H1 (cell line): ENCODE data around the gene YIPF2. TPM values are rescaled to one million over a fixed set of nuclear protein-coding genes. Genes with fewer than 3 reads are reported as not detected.
"Not testable (repeated sequence)": the region's sequence is repeated elsewhere in the genome, so short reads cannot be mapped to it uniquely, and the experiment has no call there.

Experiments
- CTCF ChIA-PET: fragments of 300-600 bp; sonication (Branson Sonifier 250); formaldehyde crosslinking; loops from one replicate; lab custom pipeline; 2021; ENCODE audit not compliant: partially characterized antibody; lab: Charles Lee
- POLR2A ChIA-PET: fragments of 300-600 bp; sonication (Branson Sonifier 250); formaldehyde crosslinking; loops from one replicate; lab custom pipeline; 2021; ENCODE audit warnings: inconsistent platforms; ENCODE audit not compliant: partially characterized antibody; lab: Charles Lee
- DNase-seq, 2 experiments: peaks; one replicate each; pipeline versions ENCODE4 v3.0.0 to v3.0.0-alpha.2; 2010 to 2022; ENCODE audit warnings: low spot score in 2 of 2, low read depth in 1 of 2, mixed read lengths in 1 of 2
- FAIRE-seq: peaks from 2 replicates; lab custom pipeline; 2011; peaks lifted over from hg19 to GRCh38; lab: Jason Lieb, UNC
- H2AFZ ChIP-seq: 2 replicates; pipeline ENCODE4 v1.8.1; 2012; ENCODE audit warnings: low read length, inconsistent platforms
- H2AK5ac ChIP-seq: 2 replicates; pipeline ENCODE4 v1.6.1; 2013; ENCODE audit warnings: low read depth, low read length
- H2BK120ac ChIP-seq: replicated peaks from 2 replicates; pipeline ENCODE3; 2013; ENCODE audit warnings: low read depth, low read length, inconsistent platforms
- H2BK12ac ChIP-seq: 2 replicates; pipeline ENCODE4 v1.6.1; 2013; ENCODE audit warnings: low read depth, low read length
- H2BK15ac ChIP-seq: 2 replicates; pipeline ENCODE4 v1.6.1; 2013; ENCODE audit warnings: low read length
- H2BK20ac ChIP-seq: 2 replicates; pipeline ENCODE4 v1.6.1; 2013; ENCODE audit warnings: low read length
- H2BK5ac ChIP-seq: 2 replicates; pipeline ENCODE4 v1.6.1; 2013; ENCODE audit warnings: low read depth, low read length
- H3K14ac ChIP-seq: 2 replicates; pipeline ENCODE4 v1.6.1; 2013; ENCODE audit warnings: inconsistent platforms; ENCODE audit not compliant: insufficient read length
- H3K18ac ChIP-seq: 2 replicates; pipeline ENCODE4 v1.6.1; 2013; ENCODE audit warnings: low read length; ENCODE audit errors: extremely low read depth
- H3K23ac ChIP-seq: 2 replicates; pipeline ENCODE4 v1.6.1; 2013; ENCODE audit warnings: inconsistent platforms; ENCODE audit not compliant: insufficient read length
- H3K23me2 ChIP-seq: 2 replicates; pipeline ENCODE4 v1.6.1; 2013; ENCODE audit warnings: low read depth, low read length
- H3K27ac ChIP-seq: 2 replicates; pipeline ENCODE4 v1.6.1; 2011; ENCODE audit warnings: low read depth, low read length, inconsistent platforms
- H3K27me3 ChIP-seq, 4 experiments: replicated peaks in 1 of 4; 1 replicate in 1 of 4; 2 replicates in 3 of 4; pipeline versions ENCODE4 v1.6.1 to v1.8.1; 2011 to 2013; ENCODE audit warnings: low read length in 3 of 4, mild to moderate bottlenecking in 3 of 4, inconsistent platforms in 2 of 4, mixed read lengths in 2 of 4, moderate library complexity in 1 of 4; ENCODE audit not compliant: control insufficient read depth in 3 of 4, insufficient read depth in 3 of 4; ENCODE audit errors: extremely low read depth in 1 of 4
- H3K36me3 ChIP-seq, 4 experiments: 2 replicates each; pipeline versions ENCODE4 v1.6.1 to v1.8.1; 2011 to 2013; ENCODE audit warnings: mild to moderate bottlenecking in 4 of 4, low read length in 3 of 4, moderate library complexity in 2 of 4, control low read depth in 1 of 4, inconsistent platforms in 1 of 4; ENCODE audit not compliant: insufficient read depth in 4 of 4, control insufficient read depth in 2 of 4
- H3K4ac ChIP-seq: replicated peaks from 2 replicates; pipeline ENCODE3; 2013; ENCODE audit warnings: low read length, low read depth, mixed read lengths, inconsistent platforms; ENCODE audit not compliant: insufficient read length
- H3K4me1 ChIP-seq, 4 experiments: replicated peaks in 1 of 4; 1 replicate in 1 of 4; 2 replicates in 3 of 4; pipeline versions ENCODE4 v1.6.1 to v1.8.1; 2011 to 2013; ENCODE audit warnings: low read length in 3 of 4, inconsistent platforms in 2 of 4, mixed read lengths in 1 of 4; ENCODE audit not compliant: insufficient read depth in 4 of 4, control insufficient read depth in 3 of 4
- H3K4me2 ChIP-seq, 2 experiments: 2 replicates each; pipeline versions ENCODE4 v1.6.1 to v1.8.1; 2011 to 2013; ENCODE audit warnings: low read depth in 2 of 2, low read length in 2 of 2, control low read depth in 1 of 2, inconsistent platforms in 1 of 2, mild to moderate bottlenecking in 1 of 2; ENCODE audit not compliant: insufficient read depth in 1 of 2
- H3K4me3 ChIP-seq, 4 experiments: fragments of 200-600, 300-600 bp in 1 of 4; sonication (generic), shearing (Covaris generic), sonication (Bioruptor Twin) in 1 of 4; 2 replicates each; pipeline versions ENCODE4 v1.5.1 to v1.8.1; 2011 to 2016; ENCODE audit warnings: low read length in 4 of 4, low read depth in 3 of 4, control low read depth in 2 of 4, inconsistent platforms in 2 of 4, mild to moderate bottlenecking in 2 of 4, mixed read lengths in 1 of 4, moderate library complexity in 1 of 4; ENCODE audit not compliant: insufficient read depth in 2 of 4; ENCODE audit errors: extremely low read depth in 1 of 4
- H3K56ac ChIP-seq: replicated peaks from 2 replicates; pipeline ENCODE3; 2013; ENCODE audit warnings: low read depth, mild to moderate bottlenecking, mixed read lengths, low read length, inconsistent platforms; ENCODE audit not compliant: insufficient read length
- H3K79me1 ChIP-seq: 2 replicates; pipeline ENCODE4 v1.6.1; 2013; ENCODE audit warnings: low read depth, low read length, control low read depth
- H3K79me2 ChIP-seq, 2 experiments: 2 replicates each; pipeline versions ENCODE4 v1.6.1 to v1.8.1; 2012 to 2013; ENCODE audit warnings: low read length in 2 of 2, mild to moderate bottlenecking in 2 of 2, inconsistent platforms in 1 of 2; ENCODE audit not compliant: insufficient read depth in 2 of 2, control insufficient read depth in 1 of 2
- H3K9ac ChIP-seq, 4 experiments: replicated peaks in 1 of 4; 1 replicate in 1 of 4; 2 replicates in 3 of 4; pipeline versions ENCODE4 v1.6.1 to v1.8.1; 2011 to 2013; ENCODE audit warnings: low read depth in 3 of 4, low read length in 3 of 4, control low read depth in 2 of 4, mild to moderate bottlenecking in 2 of 4, moderate library complexity in 2 of 4, inconsistent platforms in 1 of 4; ENCODE audit errors: extremely low read depth in 1 of 4
- H3K9me3 ChIP-seq, 2 experiments: 2 replicates each; pipeline versions ENCODE4 v1.6.1 to v1.8.1; 2012 to 2013; ENCODE audit warnings: mild to moderate bottlenecking in 2 of 2, moderate library complexity in 2 of 2, control low read depth in 1 of 2, inconsistent platforms in 1 of 2, low read depth in 1 of 2, low read length in 1 of 2, mixed read lengths in 1 of 2; ENCODE audit not compliant: insufficient read depth in 2 of 2
- H4K20me1 ChIP-seq, 2 experiments: replicated peaks in 1 of 2; 2 replicates each; pipeline versions ENCODE3 to v1.8.1; 2011 to 2013; ENCODE audit warnings: inconsistent platforms in 2 of 2, low read length in 2 of 2, mild to moderate bottlenecking in 1 of 2; ENCODE audit not compliant: insufficient read depth in 2 of 2, control insufficient read depth in 1 of 2
- H4K5ac ChIP-seq: 2 replicates; pipeline ENCODE4 v1.6.1; 2013; ENCODE audit warnings: low read length, low read depth, mixed read lengths, inconsistent platforms; ENCODE audit not compliant: insufficient read length
- H4K8ac ChIP-seq: 2 replicates; pipeline ENCODE4 v1.8.0; 2013; ENCODE audit warnings: mild to moderate bottlenecking, moderate library complexity, low read length, inconsistent platforms; ENCODE audit not compliant: insufficient read depth; ENCODE audit errors: extremely low read depth
- H4K91ac ChIP-seq: replicated peaks from 2 replicates; pipeline ENCODE3; 2013; ENCODE audit warnings: low read length, mixed read lengths, inconsistent platforms; ENCODE audit not compliant: insufficient read length
- POLR2AphosphoS5 ChIP-seq: IDR thresholded peaks from 2 replicates; pipeline ENCODE4 v1.6.1; 2011; ENCODE audit warnings: low read depth, low read length
- RXRA ChIP-seq: IDR thresholded peaks from 2 replicates; pipeline ENCODE4 v1.6.1; 2011; ENCODE audit warnings: low read depth, mild to moderate bottlenecking, low read length, moderate library complexity; ENCODE audit not compliant: insufficient read depth
- WGBS, 2 experiments: shearing (Covaris generic) in 1 of 2; methylation state at CpG; one replicate each; pipeline versions ENCODE4 v1.1.6 to v1.1.7; 2013 to 2015; ENCODE audit warnings: low lambda C conversion rate in 2 of 2, mixed read lengths in 2 of 2, inconsistent platforms in 1 of 2, low coverage in 1 of 2, missing lambda C conversion rate in 1 of 2; ENCODE audit not compliant: insufficient replicate concordance in 2 of 2, insufficient coverage in 1 of 2, insufficient read length in 1 of 2; ENCODE audit errors: extremely low coverage in 1 of 2, missing lambda C conversion rate in 1 of 2; 5-methylcytosine and 5-hydroxymethylcytosine counted together
- polyA plus RNA-seq, 7 experiments: library from polyadenylated mRNA; depleted of rRNA in 3 of 7; stranded (reverse) in 5 of 7; unstranded in 2 of 7; fragments of >200 nt in 5 of 7; fragments of 200-250 nt in 2 of 7; gene quantifications; 1 replicate in 5 of 7; 2 replicates in 1 of 7; 4 replicates in 1 of 7; pipeline versions ENCODE4 v1.2.1 to v1.2.3, GENCODE V29; 2011 to 2013; ENCODE audit warnings: missing spikeins in 2 of 7, mixed read lengths in 2 of 7
- total RNA-seq: library from RNA; stranded (reverse); fragmentation: NEBNext Ultra II Directional; extraction: Animal tissue kit (Norgen Biotek cat#: 25700); gene quantifications from 2 replicates; pipeline ENCODE4 v1.2.1, GENCODE V29; 2021
- TF ChIP-seq, protein P1 (sequence below): IDR thresholded peaks from 2 replicates; pipeline ENCODE4 v1.6.1; 2012; ENCODE audit warnings: inconsistent platforms

Gene YIPF2
- total and polyA plus RNA-seq, 2 of the 8 experiments (the other 6 are each of a cell fraction or from before 2014, with no cell fraction given) = 48.3 to 112 TPM

GRCh38 chr19:10878253-10878652 is 50.2 kb downstream of the YIPF2 start (continued):
- TF ChIP-seq, protein P1, sequence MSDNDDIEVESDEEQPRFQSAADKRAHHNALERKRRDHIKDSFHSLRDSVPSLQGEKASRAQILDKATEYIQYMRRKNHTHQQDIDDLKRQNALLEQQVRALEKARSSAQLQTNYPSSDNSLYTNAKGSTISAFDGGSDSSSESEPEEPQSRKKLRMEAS = no peak
- TF ChIP-seq POLR2AphosphoS5 (no peak), RXRA (no peak)

DNA sequence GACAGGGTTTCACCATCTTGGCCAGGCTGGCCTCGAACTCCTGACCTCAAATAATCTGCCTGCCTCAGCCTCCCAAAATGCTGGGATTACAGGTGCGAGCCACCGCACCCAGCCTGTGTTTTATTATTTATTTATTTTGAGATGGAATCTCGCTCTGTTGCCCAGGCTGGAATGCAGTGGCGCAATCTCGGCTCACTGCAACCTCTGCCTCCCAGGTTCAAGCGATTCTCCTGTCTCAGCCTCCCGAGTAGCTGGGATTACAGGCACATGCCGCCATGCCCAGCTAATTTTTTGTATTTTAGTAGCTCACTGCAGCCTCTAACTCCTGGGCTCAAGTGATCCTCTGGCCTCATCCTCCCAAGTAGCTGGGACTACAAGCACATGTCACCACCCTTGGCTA is 50.8 kb downstream of the YIPF2 start:
- H4K5ac ChIP-seq, H4K91ac ChIP-seq, H2BK120ac ChIP-seq, H2BK5ac ChIP-seq, H3K4me3 ChIP-seq, H2AFZ ChIP-seq, H4K20me1 ChIP-seq, H3K27me3 ChIP-seq, H2BK20ac ChIP-seq, H3K18ac ChIP-seq, H2BK15ac ChIP-seq, H3K23ac ChIP-seq, H4K8ac ChIP-seq, H3K56ac ChIP-seq, H3K36me3 ChIP-seq, DNase-seq, H2BK12ac ChIP-seq, FAIRE-seq, H3K23me2 ChIP-seq, H3K9ac ChIP-seq, H3K4me2 ChIP-seq, H3K9me3 ChIP-seq, H3K14ac ChIP-seq, H3K4ac ChIP-seq: not testable (repeated sequence)
- H3K4me1 ChIP-seq = peaks cover 17 to 35% (median 24%) of the 10 kb centered on the region in 4 experiments
- 0 out of 2 replicates have a peak overlapping the region, but pooled peaks have one; percentile 42 for H3K27ac ChIP-seq
- 90% methylated on average over 9 of the region's 9 CpGs; no CpG with 5 or more reads in 1 of the 2 experiments for WGBS, 2 experiments
- H3K79me2 ChIP-seq = peaks cover 8 to 94% of the 10 kb centered on the region in 2 experiments; a peak in 3 of 4 replicates
- ChIA-PET CTCF (interaction anchor here (1.0 to 7.7 kb wide), 8 partner anchors 10 to 64 kb away, joined by 3 to 34 read pairs (median 4); no protein-coding TSS in a partner anchor), POLR2A (interaction anchor here (1.1 to 6.4 kb wide), 2 partner anchors 12 to 42 kb away, joined by 4 to 72 read pairs; no protein-coding TSS in a partner anchor)
- H2AK5ac ChIP-seq = 0 out of 2 replicates have a peak overlapping the region, but pooled peaks have one; percentile 43
- peaks cover 23% of the 10 kb centered on the region for H3K79me1 ChIP-seq
